Measurements from ENCODE around the gene GRB2.

GRB2 gene

GRCh38 chr17:75271955-75272847 lies 133.3 kb downstream of the GRB2 start:
- DNase-seq: no peak

GRCh38 chr17:75271233-75271954 lies 134.1 kb downstream of the GRB2 start:
- DNase-seq: peak; percentile 66 to 87 (median 72)

GRCh38 chr17:75270966-75271232 lies 134.6 kb downstream of the GRB2 start, which contains the start of gene MIF4GD:
MIF4GD (minus strand) TSS chr17:75271231; CDS start chr17:75270195, 1,036 bp downstream.
- no peak for DNase-seq

- peak in 3 of 4 experiments; percentile 42 to 46 (median 46) for DNase-seq
Measured at GRCh38 chr17:75270218-75270965, 135.1 kb downstream of the GRB2 start.

GRCh38 chr17:75269844-75270217 lies 135.6 kb downstream of the GRB2 start:
- no peak for DNase-seq
